ENCODE data around the gene OTOS.
A peak's percentile ranks its signal among the peaks of the same experiment; 100 is the strongest.

The OTOS gene

GRCh38 chr2:240140511-240140910 lies at the start of gene OTOS:
TSS of gene OTOS (minus strand) at chr2:240140658. CDS start at chr2:240140326, 332 bp downstream.
- DNase-seq = peak; percentile 94

- DNase-seq = no peak
These were observed 49.2 kb upstream of the OTOS start for GRCh38 chr2:240189686-240190085.

- no peak for DNase-seq
These were observed 47.6 kb upstream of the OTOS start for GRCh38 chr2:240187989-240188590.

- DNase-seq = no peak
These were observed 45.8 kb upstream of the OTOS start for GRCh38 chr2:240186191-240186725.

- DNase-seq = no peak
These were observed 44.2 kb upstream of the OTOS start for GRCh38 chr2:240184656-240185055.

- no peak for DNase-seq
These were observed 43.6 kb upstream of the OTOS start for GRCh38 chr2:240183875-240184590.

GRCh38 chr2:240183006-240183874 lies 42.8 kb upstream of the OTOS start:
- no peak for DNase-seq

GRCh38 chr2:240182476-240182875 lies 42.0 kb upstream of the OTOS start:
- DNase-seq = no peak

- DNase-seq = no peak
These were observed 41.5 kb upstream of the OTOS start for GRCh38 chr2:240182001-240182400.

GRCh38 chr2:240179941-240180666 lies 39.6 kb upstream of the OTOS start:
- no peak for DNase-seq

GRCh38 chr2:240179186-240179815 lies 38.8 kb upstream of the OTOS start:
- no peak for DNase-seq

- no peak for DNase-seq
These were observed 38.1 kb upstream of the OTOS start for GRCh38 chr2:240178564-240178963.

GRCh38 chr2:240174496-240174895 lies 34.0 kb upstream of the OTOS start:
- no peak for DNase-seq

GRCh38 chr2:240172071-240172895 lies 31.8 kb upstream of the OTOS start:
- no peak for DNase-seq

- DNase-seq = no peak
These were observed 30.4 kb upstream of the OTOS start for GRCh38 chr2:240170883-240171282.

GRCh38 chr2:240170354-240170735 lies 29.9 kb upstream of the OTOS start:
- no peak for DNase-seq

GRCh38 chr2:240169486-240170353 lies 29.3 kb upstream of the OTOS start:
- DNase-seq = no peak

GRCh38 chr2:240168546-240169361 lies 28.3 kb upstream of the OTOS start:
- DNase-seq = no peak

- DNase-seq = no peak
These were observed 27.6 kb upstream of the OTOS start for GRCh38 chr2:240168041-240168440.

- DNase-seq = no peak
These were observed 27.1 kb upstream of the OTOS start for GRCh38 chr2:240167588-240167880.

All from DMS79 (cell line).